GM23338 (cell line): ENCODE results near the gene ABI1. TPM values are rescaled to one million over a fixed set of nuclear protein-coding genes. Genes with fewer than 3 reads are reported as not detected.

ENCODE experiments used
- ATAC-seq: fragments of 200-7000 bp; cut with Tn5 transposase; 3 replicates; pipeline ENCODE4 v1.9.1; 2020
- DNase-seq: peaks from one replicate; pipeline ENCODE4 v3.0.0-alpha.2; 2015; ENCODE audit warnings: low spot score
- H2AFZ ChIP-seq: fragments of 200-600 bp; sonication (generic); 2 replicates; pipeline ENCODE4 v1.8.0; 2016; ENCODE audit warnings: antibody characterized with exemption, mild to moderate bottlenecking, moderate library complexity
- H3F3A ChIP-seq: fragments of 200-600 bp; sonication (generic); replicated peaks from 2 replicates; pipeline ENCODE4 v1.8.0; 2017; ENCODE audit warnings: antibody characterized with exemption, mixed run types, low read depth
- H3K27ac ChIP-seq: fragments of 200-600 bp; sonication (generic); 2 replicates; pipeline ENCODE4 v1.6.1; 2016; ENCODE audit warnings: low read depth
- H3K27me3 ChIP-seq: fragments of 200-600 bp; sonication (generic); 2 replicates; pipeline ENCODE4 v1.8.0; 2016; ENCODE audit warnings: mild to moderate bottlenecking, mixed run types, moderate library complexity; ENCODE audit not compliant: insufficient read depth
- H3K36me3 ChIP-seq: fragments of 200-600 bp; sonication (generic); 2 replicates; pipeline ENCODE4 v1.8.0; 2016; ENCODE audit warnings: mild to moderate bottlenecking; ENCODE audit not compliant: insufficient read depth
- H3K4me1 ChIP-seq: fragments of 200-600 bp; sonication (generic); 2 replicates; pipeline ENCODE4 v1.8.0; 2016; ENCODE audit warnings: mild to moderate bottlenecking, moderate library complexity; ENCODE audit not compliant: insufficient read depth
- H3K4me2 ChIP-seq: fragments of 200-600 bp; sonication (generic); 2 replicates; pipeline ENCODE4 v1.7.1; 2017; ENCODE audit warnings: mixed run types
- H3K4me3 ChIP-seq: fragments of 200-600 bp; sonication (generic); 2 replicates; pipeline ENCODE4 v1.6.1; 2016; ENCODE audit warnings: mixed run types
- H3K79me2 ChIP-seq: fragments of 200-600 bp; sonication (generic); replicated peaks from 2 replicates; pipeline ENCODE4 v1.8.0; 2017; ENCODE audit warnings: mild to moderate bottlenecking; ENCODE audit not compliant: insufficient read depth
- H3K9me2 ChIP-seq: fragments of 200-600 bp; sonication (generic); 2 replicates; pipeline ENCODE4 v1.8.0; 2017; ENCODE audit not compliant: insufficient read depth
- H4K20me1 ChIP-seq: fragments of 200-600 bp; sonication (generic); replicated peaks from 2 replicates; pipeline ENCODE4 v1.8.0; 2017; ENCODE audit warnings: mild to moderate bottlenecking; ENCODE audit not compliant: insufficient read depth
- H3K27ac Mint-ChIP-seq: 2 replicates; pipeline ENCODE4 v1.8.0; 2020; ENCODE audit warnings: inconsistent platforms, mild to moderate bottlenecking, moderate library complexity, mixed read lengths
- H3K27me3 Mint-ChIP-seq: 3 replicates; pipeline ENCODE4 v1.8.0; 2022; ENCODE audit warnings: low read depth, mild to moderate bottlenecking, moderate library complexity, mixed read lengths, inconsistent platforms; ENCODE audit not compliant: insufficient read depth, poor library complexity
- H3K36me3 Mint-ChIP-seq: 3 replicates; pipeline ENCODE4 v1.8.0; 2021; ENCODE audit warnings: low read depth, mild to moderate bottlenecking, inconsistent platforms, moderate library complexity, mixed read lengths
- H3K4me1 Mint-ChIP-seq: 3 replicates; pipeline ENCODE4 v1.8.0; 2020; ENCODE audit warnings: mild to moderate bottlenecking, inconsistent platforms, mixed read lengths
- H3K4me3 Mint-ChIP-seq: 3 replicates; pipeline ENCODE4 v1.8.0; 2021; ENCODE audit warnings: moderate library complexity, mild to moderate bottlenecking, inconsistent platforms, mixed read lengths
- H3K9me3 Mint-ChIP-seq: 3 replicates; pipeline ENCODE4 v1.8.0; 2020; ENCODE audit warnings: moderate library complexity, mild to moderate bottlenecking, inconsistent platforms, mixed read lengths
- CREB1 ChIP-seq: fragments of 250-450 bp; sonication (Bioruptor Pico); IDR thresholded peaks from 2 replicates; pipeline ENCODE4 v1.5.0; 2020; ENCODE audit warnings: low read depth, mild to moderate bottlenecking, moderate library complexity
- JUNB ChIP-seq: IDR thresholded peaks from one replicate; pipeline ENCODE4 v1.6.1; 2016; ENCODE audit warnings: antibody characterized with exemption; ENCODE audit not compliant: unreplicated experiment
- POLR2AphosphoS5 ChIP-seq: IDR thresholded peaks from 2 replicates; pipeline ENCODE4 v1.6.1; 2016; ENCODE audit warnings: antibody characterized with exemption, low read depth
- REST ChIP-seq: IDR thresholded peaks from one replicate; pipeline ENCODE4 v1.6.1; 2018; ENCODE audit warnings: antibody characterized with exemption; ENCODE audit not compliant: unreplicated experiment
- STAT1 ChIP-seq: IDR thresholded peaks from one replicate; pipeline ENCODE4 v1.6.1; 2016; ENCODE audit warnings: antibody characterized with exemption; ENCODE audit not compliant: unreplicated experiment
- ZNF114 ChIP-seq: fragments of 250-450 bp; sonication (Bioruptor Pico); IDR thresholded peaks from 2 replicates; pipeline ENCODE4 v1.5.0; 2020; ENCODE audit warnings: mild to moderate bottlenecking, moderate library complexity
- polyA plus RNA-seq: library from polyadenylated mRNA; unstranded; fragments of >200 nt; fragmentation: Nextera tagmentation; extraction: Ambion mirVana; gene quantifications from 2 replicates; pipeline ENCODE4 v1.2.1, GENCODE V29; 2016
- total RNA-seq: library from RNA; depleted of rRNA; stranded (reverse); fragments of >200 nt; shearing (Covaris generic); gene quantifications from 2 replicates; pipeline ENCODE4 v1.2.3, GENCODE V29; 2014
- TF ChIP-seq, protein P1 (sequence below): fragments of 250-450 bp; sonication (Bioruptor Pico); IDR thresholded peaks from 2 replicates; pipeline ENCODE4 v1.5.0; 2020; ENCODE audit warnings: mild to moderate bottlenecking, moderate library complexity
- TF ChIP-seq, protein P2 (sequence below), 2 experiments: fragments of 200-600 bp in 1 of 2; sonication (generic) in 1 of 2; conservative IDR thresholded peaks; 2 replicates each; pipeline versions ENCODE4 v1.5.1 to v1.6.1; 2016 to 2017; ENCODE audit warnings: antibody characterized with exemption in 2 of 2, low read depth in 2 of 2, mild to moderate bottlenecking in 2 of 2, moderate library complexity in 1 of 2

The ABI1 gene
- total and polyA plus RNA-seq, 2 experiments from 2014 or later, result 22.3 to 30.7 TPM

- H3K9me2 ChIP-seq, result no peaks in the 10 kb centered on the region
- no peaks in the 10 kb centered on the region for H3F3A ChIP-seq
- H2AFZ ChIP-seq, result no peak overlapping the region
- peaks cover 99% of the 10 kb centered on the region for H3K79me2 ChIP-seq
- Mint-ChIP-seq H3K36me3 (no peaks in the 10 kb centered on the region; the same call in 2 of the 3 replicates), H3K27ac (peak overlapping the region; percentile 19; the same call in 1 of the 2 replicates), H3K27me3 (peaks cover 2% of the 10 kb centered on the region), H3K9me3 (no peaks in the 10 kb centered on the region), H3K4me1 (peaks cover 36% of the 10 kb centered on the region), H3K4me3 (no peak overlapping the region)
- no peaks in the 10 kb centered on the region for H3K36me3 ChIP-seq
- no peak overlapping the region for H3K4me3 ChIP-seq
- H3K4me1 ChIP-seq, result peaks cover 16% of the 10 kb centered on the region; the same call in 1 of the 2 replicates
- DNase-seq (no peak), ATAC-seq (no peak; the same call in 2 of the 3 replicates)
- TF ChIP-seq, protein P1, sequence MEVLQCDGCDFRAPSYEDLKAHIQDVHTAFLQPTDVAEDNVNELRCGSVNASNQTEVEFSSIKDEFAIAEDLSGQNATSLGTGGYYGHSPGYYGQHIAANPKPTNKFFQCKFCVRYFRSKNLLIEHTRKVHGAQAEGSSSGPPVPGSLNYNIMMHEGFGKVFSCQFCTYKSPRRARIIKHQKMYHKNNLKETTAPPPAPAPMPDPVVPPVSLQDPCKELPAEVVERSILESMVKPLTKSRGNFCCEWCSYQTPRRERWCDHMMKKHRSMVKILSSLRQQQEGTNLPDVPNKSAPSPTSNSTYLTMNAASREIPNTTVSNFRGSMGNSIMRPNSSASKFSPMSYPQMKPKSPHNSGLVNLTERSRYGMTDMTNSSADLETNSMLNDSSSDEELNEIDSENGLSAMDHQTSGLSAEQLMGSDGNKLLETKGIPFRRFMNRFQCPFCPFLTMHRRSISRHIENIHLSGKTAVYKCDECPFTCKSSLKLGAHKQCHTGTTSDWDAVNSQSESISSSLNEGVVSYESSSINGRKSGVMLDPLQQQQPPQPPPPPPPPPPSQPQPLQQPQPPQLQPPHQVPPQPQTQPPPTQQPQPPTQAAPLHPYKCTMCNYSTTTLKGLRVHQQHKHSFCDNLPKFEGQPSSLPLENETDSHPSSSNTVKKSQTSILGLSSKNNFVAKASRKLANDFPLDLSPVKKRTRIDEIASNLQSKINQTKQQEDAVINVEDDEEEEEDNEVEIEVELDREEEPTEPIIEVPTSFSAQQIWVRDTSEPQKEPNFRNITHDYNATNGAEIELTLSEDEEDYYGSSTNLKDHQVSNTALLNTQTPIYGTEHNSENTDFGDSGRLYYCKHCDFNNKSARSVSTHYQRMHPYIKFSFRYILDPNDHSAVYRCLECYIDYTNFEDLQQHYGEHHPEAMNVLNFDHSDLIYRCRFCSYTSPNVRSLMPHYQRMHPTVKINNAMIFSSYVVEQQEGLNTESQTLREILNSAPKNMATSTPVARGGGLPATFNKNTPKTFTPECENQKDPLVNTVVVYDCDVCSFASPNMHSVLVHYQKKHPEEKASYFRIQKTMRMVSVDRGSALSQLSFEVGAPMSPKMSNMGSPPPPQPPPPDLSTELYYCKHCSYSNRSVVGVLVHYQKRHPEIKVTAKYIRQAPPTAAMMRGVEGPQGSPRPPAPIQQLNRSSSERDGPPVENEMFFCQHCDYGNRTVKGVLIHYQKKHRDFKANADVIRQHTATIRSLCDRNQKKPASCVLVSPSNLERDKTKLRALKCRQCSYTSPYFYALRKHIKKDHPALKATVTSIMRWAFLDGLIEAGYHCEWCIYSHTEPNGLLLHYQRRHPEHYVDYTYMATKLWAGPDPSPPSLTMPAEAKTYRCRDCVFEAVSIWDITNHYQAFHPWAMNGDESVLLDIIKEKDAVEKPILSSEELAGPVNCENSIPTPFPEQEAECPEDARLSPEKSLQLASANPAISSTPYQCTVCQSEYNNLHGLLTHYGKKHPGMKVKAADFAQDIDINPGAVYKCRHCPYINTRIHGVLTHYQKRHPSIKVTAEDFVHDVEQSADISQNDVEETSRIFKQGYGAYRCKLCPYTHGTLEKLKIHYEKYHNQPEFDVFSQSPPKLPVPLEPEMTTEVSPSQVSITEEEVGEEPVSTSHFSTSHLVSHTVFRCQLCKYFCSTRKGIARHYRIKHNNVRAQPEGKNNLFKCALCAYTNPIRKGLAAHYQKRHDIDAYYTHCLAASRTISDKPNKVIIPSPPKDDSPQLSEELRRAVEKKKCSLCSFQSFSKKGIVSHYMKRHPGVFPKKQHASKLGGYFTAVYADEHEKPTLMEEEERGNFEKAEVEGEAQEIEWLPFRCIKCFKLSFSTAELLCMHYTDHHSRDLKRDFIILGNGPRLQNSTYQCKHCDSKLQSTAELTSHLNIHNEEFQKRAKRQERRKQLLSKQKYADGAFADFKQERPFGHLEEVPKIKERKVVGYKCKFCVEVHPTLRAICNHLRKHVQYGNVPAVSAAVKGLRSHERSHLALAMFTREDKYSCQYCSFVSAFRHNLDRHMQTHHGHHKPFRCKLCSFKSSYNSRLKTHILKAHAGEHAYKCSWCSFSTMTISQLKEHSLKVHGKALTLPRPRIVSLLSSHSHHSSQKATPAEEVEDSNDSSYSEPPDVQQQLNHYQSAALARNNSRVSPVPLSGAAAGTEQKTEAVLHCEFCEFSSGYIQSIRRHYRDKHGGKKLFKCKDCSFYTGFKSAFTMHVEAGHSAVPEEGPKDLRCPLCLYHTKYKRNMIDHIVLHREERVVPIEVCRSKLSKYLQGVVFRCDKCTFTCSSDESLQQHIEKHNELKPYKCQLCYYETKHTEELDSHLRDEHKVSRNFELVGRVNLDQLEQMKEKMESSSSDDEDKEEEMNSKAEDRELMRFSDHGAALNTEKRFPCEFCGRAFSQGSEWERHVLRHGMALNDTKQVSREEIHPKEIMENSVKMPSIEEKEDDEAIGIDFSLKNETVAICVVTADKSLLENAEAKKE (CRISPR knock-in tag), result no peak
- no peak for TF ChIP-seq STAT1
- no peaks in the 10 kb centered on the region for H3K27me3 ChIP-seq
- no peak overlapping the region for H3K27ac ChIP-seq
- peaks cover 34% of the 10 kb centered on the region; the same call in 1 of the 2 replicates for H4K20me1 ChIP-seq
- H3K4me2 ChIP-seq, result no peak overlapping the region
Observed at GRCh38 chr10:26844396-26844975, 16.3 kb downstream of the ABI1 start.

- H3K27ac ChIP-seq, result peak overlapping the region; percentile 10; the same call in 1 of the 2 replicates
- H3K79me2 ChIP-seq, result peaks cover 99% of the 10 kb centered on the region
- H3K4me2 ChIP-seq, result no peak overlapping the region
- Mint-ChIP-seq H3K4me1 (peaks cover 36% of the 10 kb centered on the region), H3K9me3 (no peaks in the 10 kb centered on the region), H3K4me3 (no peak overlapping the region), H3K36me3 (no peaks in the 10 kb centered on the region; the same call in 2 of the 3 replicates), H3K27me3 (peaks cover 2% of the 10 kb centered on the region), H3K27ac (peak overlapping the region; percentile 31)
- H3K27me3 ChIP-seq, result no peaks in the 10 kb centered on the region
- ATAC-seq (no peak), DNase-seq (no peak)
- H3K36me3 ChIP-seq, result no peaks in the 10 kb centered on the region
- H3K4me1 ChIP-seq, result peaks cover 16% of the 10 kb centered on the region; the same call in 1 of the 2 replicates
- H3K9me2 ChIP-seq, result no peaks in the 10 kb centered on the region
- H2AFZ ChIP-seq, result no peak overlapping the region
- H3F3A ChIP-seq, result no peaks in the 10 kb centered on the region
- no peak overlapping the region for H3K4me3 ChIP-seq
- peaks cover 39% of the 10 kb centered on the region for H4K20me1 ChIP-seq
- TF ChIP-seq POLR2AphosphoS5 (no peak), JUNB (no peak), ZNF114 (CRISPR knock-in tag) (no peak), CREB1 (CRISPR knock-in tag) (no peak), REST (no peak)
- TF ChIP-seq, protein P2, sequence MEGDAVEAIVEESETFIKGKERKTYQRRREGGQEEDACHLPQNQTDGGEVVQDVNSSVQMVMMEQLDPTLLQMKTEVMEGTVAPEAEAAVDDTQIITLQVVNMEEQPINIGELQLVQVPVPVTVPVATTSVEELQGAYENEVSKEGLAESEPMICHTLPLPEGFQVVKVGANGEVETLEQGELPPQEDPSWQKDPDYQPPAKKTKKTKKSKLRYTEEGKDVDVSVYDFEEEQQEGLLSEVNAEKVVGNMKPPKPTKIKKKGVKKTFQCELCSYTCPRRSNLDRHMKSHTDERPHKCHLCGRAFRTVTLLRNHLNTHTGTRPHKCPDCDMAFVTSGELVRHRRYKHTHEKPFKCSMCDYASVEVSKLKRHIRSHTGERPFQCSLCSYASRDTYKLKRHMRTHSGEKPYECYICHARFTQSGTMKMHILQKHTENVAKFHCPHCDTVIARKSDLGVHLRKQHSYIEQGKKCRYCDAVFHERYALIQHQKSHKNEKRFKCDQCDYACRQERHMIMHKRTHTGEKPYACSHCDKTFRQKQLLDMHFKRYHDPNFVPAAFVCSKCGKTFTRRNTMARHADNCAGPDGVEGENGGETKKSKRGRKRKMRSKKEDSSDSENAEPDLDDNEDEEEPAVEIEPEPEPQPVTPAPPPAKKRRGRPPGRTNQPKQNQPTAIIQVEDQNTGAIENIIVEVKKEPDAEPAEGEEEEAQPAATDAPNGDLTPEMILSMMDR (conservative IDR thresholded peaks at IDR 0.05; ENCODE audit: low read depth in 2 of 2), result no peak
Observed at GRCh38 chr10:26843736-26844135, 17.0 kb downstream of the ABI1 start.
